HG03196 (cell line): ENCODE measurements around the gene PLA2G4D.
"Not testable (repeated sequence)": the region's sequence is repeated elsewhere in the genome, so short reads cannot be mapped to it uniquely, and the experiment has no call there.

Experiments used
- ATAC-seq: cut with Tn5 transposase; IDR thresholded peaks from one replicate; pipeline ENCODE4 v1.9.1; 2021; ENCODE audit not compliant: unreplicated experiment

Gene PLA2G4D

GRCh38 chr15:42092398-42093318 lies 1.7 kb downstream of the PLA2G4D start:
- ATAC-seq: no peak

- ATAC-seq: not testable (repeated sequence)
These were observed 2.5 kb downstream of the PLA2G4D start for GRCh38 chr15:42091753-42092397.

DNA sequence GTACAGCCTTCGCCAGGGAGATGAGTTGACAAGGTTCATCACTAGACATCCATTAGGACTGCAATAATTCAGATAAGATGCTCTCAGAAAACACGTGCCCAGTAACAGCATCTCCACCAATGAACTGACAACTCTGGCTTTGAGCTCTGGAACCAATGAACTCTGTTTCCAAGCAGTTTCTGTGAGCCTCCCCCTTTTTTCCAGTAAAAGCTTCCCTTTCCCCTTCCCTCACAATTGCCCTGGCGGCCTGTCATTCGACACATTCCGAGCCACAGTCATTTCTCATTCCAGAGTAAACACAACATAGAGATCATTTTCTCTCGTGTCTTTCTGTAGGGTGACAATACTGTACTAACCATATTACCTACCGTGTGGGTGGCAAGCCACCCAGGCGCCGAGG lies 3.6 kb downstream of the PLA2G4D start:
- no peak for ATAC-seq

GRCh38 chr15:42090370-42090769 lies 4.0 kb downstream of the PLA2G4D start:
- no peak for ATAC-seq

DNA sequence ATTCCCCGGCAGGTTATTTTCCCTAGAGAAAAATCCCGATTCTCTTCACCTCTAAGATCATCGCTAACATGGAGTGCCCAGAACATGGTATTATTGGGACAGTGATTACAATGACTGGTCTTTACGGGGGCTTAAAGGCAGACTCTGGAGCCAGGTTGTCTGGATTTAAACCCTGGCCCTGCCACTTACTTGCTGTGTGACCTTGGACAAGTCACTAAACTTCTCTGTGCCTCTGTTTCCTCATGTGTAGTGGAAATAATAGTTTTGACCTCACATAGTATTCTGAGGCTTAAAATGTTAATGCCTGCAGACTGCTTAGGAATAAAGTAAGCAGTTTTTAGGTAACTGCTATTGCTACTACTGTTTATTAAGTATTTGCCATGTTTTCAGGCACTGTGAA lies 4.4 kb downstream of the PLA2G4D start:
- no peak for ATAC-seq

GRCh38 chr15:42088801-42089640 lies 5.3 kb downstream of the PLA2G4D start:
- ATAC-seq: no peak

GRCh38 chr15:42087926-42088800 lies 6.2 kb downstream of the PLA2G4D start:
- no peak for ATAC-seq

DNA sequence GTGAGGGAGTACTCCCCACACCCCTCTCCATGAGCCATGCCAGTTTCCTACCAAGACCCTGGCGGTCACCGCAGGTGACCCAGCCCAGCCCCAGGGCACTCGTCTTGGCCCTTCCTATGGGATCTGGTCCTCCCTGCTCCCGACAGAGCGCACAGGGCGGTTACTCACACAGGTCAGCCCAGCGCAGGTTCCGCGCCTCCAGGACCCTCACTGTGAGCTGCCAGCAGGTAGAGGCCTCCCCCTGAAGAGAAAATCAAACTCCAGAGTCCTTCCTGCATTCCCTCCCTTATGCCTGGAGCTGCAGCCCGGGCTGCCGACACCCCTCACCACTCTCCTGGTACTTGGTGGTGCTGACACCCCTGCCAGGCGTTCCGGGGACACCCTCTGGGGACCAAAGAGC lies 6.9 kb downstream of the PLA2G4D start:
- no peak for ATAC-seq

GRCh38 chr15:42085721-42086120 lies 8.6 kb downstream of the PLA2G4D start:
- ATAC-seq: no peak

DNA sequence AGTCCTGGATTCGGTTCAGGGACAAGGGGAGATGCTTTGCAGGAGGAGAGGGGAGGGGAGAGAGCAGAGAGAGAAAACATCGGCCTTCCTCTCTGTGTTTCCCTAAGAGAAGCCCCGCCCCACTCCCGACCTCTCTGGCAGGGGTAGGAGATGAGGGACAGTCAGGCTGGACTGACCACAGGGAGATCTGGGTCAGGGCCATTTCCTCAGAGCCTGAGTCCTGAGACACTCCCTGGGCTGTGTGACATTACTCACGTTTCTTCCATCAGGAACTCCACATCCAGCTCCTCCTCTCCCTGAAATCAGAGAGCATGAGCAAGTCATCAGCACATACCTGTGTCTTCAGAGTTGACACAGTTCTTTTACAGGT lies 9.1 kb downstream of the PLA2G4D start:
- no peak for ATAC-seq

DNA sequence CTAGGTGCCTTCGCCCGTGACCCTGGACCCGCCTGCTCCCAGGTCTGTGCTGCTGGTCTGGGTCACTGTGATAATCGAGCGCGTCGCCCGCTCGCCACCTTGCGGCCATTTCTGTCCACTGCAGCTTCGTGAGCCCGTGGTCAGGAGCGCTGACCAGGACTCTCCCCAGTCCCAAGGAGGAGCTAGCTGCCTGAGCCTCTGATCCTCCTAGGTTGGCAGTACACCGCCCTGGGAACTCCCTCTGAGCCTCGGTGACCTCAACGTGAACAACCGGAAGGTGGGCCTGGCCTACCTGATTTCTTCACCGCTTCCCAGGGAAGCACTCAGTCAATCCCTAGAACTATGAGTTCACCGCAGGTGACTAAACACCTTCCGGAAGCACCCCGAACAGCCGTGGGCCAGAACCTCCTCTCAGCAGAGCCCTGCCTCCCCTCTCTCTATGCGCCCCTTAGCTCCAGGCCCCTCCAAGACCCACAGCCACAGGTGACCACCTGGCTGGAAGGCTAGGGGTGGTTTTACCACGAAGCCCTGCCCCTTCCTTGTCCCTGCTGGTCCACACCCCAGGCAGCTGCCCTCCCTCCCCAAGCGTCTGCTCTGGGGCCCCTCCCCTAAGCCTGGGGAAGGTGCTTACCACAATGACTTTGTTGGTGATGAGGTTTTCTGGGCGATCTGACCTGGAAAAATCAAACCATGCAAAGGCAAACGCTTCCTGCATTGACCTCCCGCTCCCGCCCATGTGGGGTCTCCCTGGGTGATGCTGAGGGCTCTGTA lies 9.7 kb downstream of the PLA2G4D start:
- no peak for ATAC-seq

GRCh38 chr15:42083916-42084315 lies 10.4 kb downstream of the PLA2G4D start:
- ATAC-seq: no peak

- ATAC-seq: no peak
These were observed 10.8 kb downstream of the PLA2G4D start for GRCh38 chr15:42083605-42083908.

DNA sequence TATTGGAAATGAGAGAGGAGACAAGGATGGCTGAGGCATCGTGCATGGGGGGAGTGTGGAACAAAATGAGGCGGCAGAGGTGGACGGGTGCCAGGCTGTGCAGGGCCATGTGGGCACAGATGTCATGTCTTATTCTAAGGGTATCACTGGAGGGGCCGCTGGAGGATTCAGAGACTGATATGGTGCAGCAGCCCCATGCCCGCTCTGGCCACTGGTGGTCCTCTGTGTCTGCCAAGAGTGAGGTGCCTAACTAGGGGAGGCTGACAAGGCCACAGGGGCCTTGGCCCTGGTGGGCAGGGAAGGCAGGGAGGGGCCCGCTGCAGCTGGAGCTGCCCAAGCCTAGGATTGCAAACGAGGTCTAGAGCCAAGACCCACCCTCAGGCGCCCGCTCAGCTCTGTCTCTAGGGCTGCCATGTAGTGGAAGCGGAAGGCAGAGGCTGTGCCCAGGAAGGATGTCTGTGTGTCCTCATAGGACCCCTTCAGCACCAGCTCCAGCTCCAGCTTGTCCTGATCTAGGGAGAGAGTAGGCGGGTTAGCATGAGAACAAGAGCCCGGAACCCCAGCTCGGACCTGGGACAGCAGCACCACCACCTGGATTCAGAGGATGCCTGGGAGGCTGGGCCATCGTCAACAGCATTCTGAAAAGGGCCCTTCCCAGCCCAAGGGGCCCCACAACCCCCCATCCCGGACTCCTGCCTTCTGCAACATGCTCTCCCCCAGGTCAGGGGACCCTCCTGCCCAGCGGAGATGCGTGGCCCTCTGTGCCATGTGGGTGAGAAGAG lies 11.3 kb downstream of the PLA2G4D start:
- ATAC-seq: no peak

DNA sequence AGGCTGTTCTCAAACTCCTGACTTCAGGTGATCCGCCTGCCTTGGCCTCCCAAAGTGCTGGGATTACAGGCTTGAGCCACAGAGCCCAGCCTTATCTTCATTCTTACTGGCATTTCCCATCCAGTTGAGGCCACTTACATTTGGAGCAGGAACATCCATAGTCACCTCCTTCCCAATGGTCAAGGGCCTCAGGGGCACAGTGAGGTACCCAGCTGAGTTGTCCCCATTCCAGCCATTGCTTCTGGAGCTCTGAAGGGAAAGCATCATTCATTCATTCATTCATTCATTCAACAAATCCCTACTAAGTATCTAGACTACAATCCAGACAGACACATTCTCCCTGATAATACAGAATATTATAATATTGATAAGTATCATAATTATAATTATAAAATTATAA lies 12.2 kb downstream of the PLA2G4D start:
- ATAC-seq: no peak

- ATAC-seq: no peak
These were observed 13.2 kb downstream of the PLA2G4D start for GRCh38 chr15:42080919-42081830.

- no peak for ATAC-seq
These were observed 14.0 kb downstream of the PLA2G4D start for GRCh38 chr15:42080186-42080918.
